Measurements from ENCODE around the gene SNAP91. TPM values are rescaled to one million over a fixed set of nuclear protein-coding genes. Genes with fewer than 3 reads are reported as not detected.

SNAP91 gene
- total and polyA plus RNA-seq, 5 donors from 2014 or later, result not detected

GRCh38 chr6:83536647-83537589, 172.0 kb downstream of the SNAP91 start:
- H3K27ac Mint-ChIP-seq, result no peak overlapping the region
- H3K9me3 Mint-ChIP-seq, result peaks cover 0 to 3% (median 0%) of the 10 kb centered on the region in 7 donors
- H3K36me3 ChIP-seq (ENCODE audit: control insufficient read depth, insufficient read depth, low read length), result no peaks in the 10 kb centered on the region
- no peaks in the 10 kb centered on the region for H3K27me3 ChIP-seq (ENCODE audit: control insufficient read depth, insufficient read depth, low read length)
- H3K27me3 Mint-ChIP-seq, result peaks cover 4% of the 10 kb centered on the region
- H3K27ac ChIP-seq (ENCODE audit: insufficient read depth, low read length, poor library complexity, severe bottlenecking), result no peak overlapping the region
- H3K4me1 Mint-ChIP-seq, result no peaks in the 10 kb centered on the region
- H3K36me3 Mint-ChIP-seq, result no peaks in the 10 kb centered on the region
- no peaks in the 10 kb centered on the region for H3K4me1 ChIP-seq (ENCODE audit: control insufficient read depth, insufficient read depth, low read length, poor library complexity, severe bottlenecking)
- H3K4me3 ChIP-seq (ENCODE audit: low read depth, low read length), result no peak overlapping the region
- DNase-seq (no peak), ATAC-seq (ENCODE audit: low read depth in 2 of 2) (no peak)
- H3K9me3 ChIP-seq (ENCODE audit: control insufficient read depth in 2 of 2, low read length in 2 of 2), result no peaks in the 10 kb centered on the region
- no peak overlapping the region for H3K4me3 Mint-ChIP-seq

- Histone ChIP-seq H3K4me1 (ENCODE audit: control insufficient read depth, insufficient read depth, low read length, poor library complexity, severe bottlenecking) (no peaks in the 10 kb centered on the region), H3K27ac (ENCODE audit: insufficient read depth, low read length, poor library complexity, severe bottlenecking) (no peak overlapping the region), H3K36me3 (ENCODE audit: control insufficient read depth, insufficient read depth, low read length) (no peaks in the 10 kb centered on the region), H3K27me3 (ENCODE audit: control insufficient read depth, insufficient read depth, low read length) (no peaks in the 10 kb centered on the region), H3K9me3 (ENCODE audit: control insufficient read depth in 2 of 2, low read length in 2 of 2) (no peaks in the 10 kb centered on the region), H3K4me3 (ENCODE audit: low read depth, low read length) (no peak overlapping the region)
- H3K36me3 Mint-ChIP-seq, result no peaks in the 10 kb centered on the region
- DNase-seq, result peak in 1 of 3 donors; percentile 59
- H3K4me3 Mint-ChIP-seq, result no peak overlapping the region
- peaks cover 4% of the 10 kb centered on the region for H3K27me3 Mint-ChIP-seq
- peaks cover 0 to 2% (median 0%) of the 10 kb centered on the region in 7 donors for H3K9me3 Mint-ChIP-seq
- no peaks in the 10 kb centered on the region for H3K4me1 Mint-ChIP-seq
- no peak overlapping the region for H3K27ac Mint-ChIP-seq
- no peak for ATAC-seq (ENCODE audit: low read depth in 2 of 2)
These were observed 172.8 kb downstream of the SNAP91 start for GRCh38 chr6:83536034-83536646.

GRCh38 chr6:83518816-83519480, 190.0 kb downstream of the SNAP91 start:
- peaks cover 12% of the 10 kb centered on the region for H3K27me3 Mint-ChIP-seq

GRCh38 chr6:83517500-83517899, 191.4 kb downstream of the SNAP91 start:
- Mint-ChIP-seq H3K36me3 (no peaks in the 10 kb centered on the region), H3K9me3 (no peaks in the 10 kb centered on the region), H3K27ac (no peak overlapping the region), H3K27me3 (peaks cover 22% of the 10 kb centered on the region), H3K4me3 (no peak overlapping the region), H3K4me1 (no peaks in the 10 kb centered on the region)
- ATAC-seq (ENCODE audit: low read depth in 2 of 2) (no peak), DNase-seq (no peak)
- H3K9me3 ChIP-seq (ENCODE audit: control insufficient read depth in 2 of 2, low read length in 2 of 2), result no peaks in the 10 kb centered on the region
- no peak overlapping the region for H3K4me3 ChIP-seq (ENCODE audit: low read depth, low read length)
- no peak overlapping the region for H3K27ac ChIP-seq (ENCODE audit: insufficient read depth, low read length, poor library complexity, severe bottlenecking)
- no peaks in the 10 kb centered on the region for H3K4me1 ChIP-seq (ENCODE audit: control insufficient read depth, insufficient read depth, low read length, poor library complexity, severe bottlenecking)
- peaks cover 11% of the 10 kb centered on the region for H3K27me3 ChIP-seq (ENCODE audit: control insufficient read depth, insufficient read depth, low read length)
- no peaks in the 10 kb centered on the region for H3K36me3 ChIP-seq (ENCODE audit: control insufficient read depth, insufficient read depth, low read length)

More at GRCh38 chr6:83518816-83519480, 190.0 kb downstream of the SNAP91 start:
- Mint-ChIP-seq H3K9me3 (peaks cover 0 to 2% (median 0%) of the 10 kb centered on the region in 7 donors), H3K36me3 (no peaks in the 10 kb centered on the region), H3K4me1 (no peaks in the 10 kb centered on the region), H3K4me3 (no peak overlapping the region), H3K27ac (no peak overlapping the region)
- DNase-seq (no peak), ATAC-seq (ENCODE audit: low read depth in 2 of 2) (no peak)
- Histone ChIP-seq H3K4me3 (ENCODE audit: low read depth, low read length) (no peak overlapping the region), H3K27me3 (ENCODE audit: control insufficient read depth, insufficient read depth, low read length) (peaks cover 3% of the 10 kb centered on the region), H3K36me3 (ENCODE audit: control insufficient read depth, insufficient read depth, low read length) (no peaks in the 10 kb centered on the region), H3K4me1 (ENCODE audit: control insufficient read depth, insufficient read depth, low read length, poor library complexity, severe bottlenecking) (no peaks in the 10 kb centered on the region), H3K27ac (ENCODE audit: insufficient read depth, low read length, poor library complexity, severe bottlenecking) (no peak overlapping the region), H3K9me3 (ENCODE audit: control insufficient read depth in 2 of 2, low read length in 2 of 2) (no peaks in the 10 kb centered on the region)

GRCh38 chr6:83514866-83515466, 193.9 kb downstream of the SNAP91 start:
- Mint-ChIP-seq H3K27me3 (peaks cover 42% of the 10 kb centered on the region), H3K27ac (no peak overlapping the region), H3K36me3 (no peaks in the 10 kb centered on the region), H3K4me1 (peaks cover 0 to 7% (median 0%) of the 10 kb centered on the region in 4 donors), H3K4me3 (no peak overlapping the region), H3K9me3 (no peaks in the 10 kb centered on the region)
- H3K36me3 ChIP-seq (ENCODE audit: control insufficient read depth, insufficient read depth, low read length), result no peaks in the 10 kb centered on the region
- no peak overlapping the region for H3K27ac ChIP-seq (ENCODE audit: insufficient read depth, low read length, poor library complexity, severe bottlenecking)
- H3K27me3 ChIP-seq (ENCODE audit: control insufficient read depth, insufficient read depth, low read length), result peaks cover 13% of the 10 kb centered on the region
- no peak overlapping the region for H3K4me3 ChIP-seq (ENCODE audit: low read depth, low read length)
- ATAC-seq (ENCODE audit: low read depth in 2 of 2) (no peak), DNase-seq (peak in 2 of 3 donors; percentile 16 to 55)
- no peaks in the 10 kb centered on the region for H3K9me3 ChIP-seq (ENCODE audit: control insufficient read depth in 2 of 2, low read length in 2 of 2)
- H3K4me1 ChIP-seq (ENCODE audit: control insufficient read depth, insufficient read depth, low read length, poor library complexity, severe bottlenecking), result no peaks in the 10 kb centered on the region

GRCh38 chr6:83514466-83514865, 194.4 kb downstream of the SNAP91 start:
- H3K4me1 ChIP-seq (ENCODE audit: control insufficient read depth, insufficient read depth, low read length, poor library complexity, severe bottlenecking), result no peaks in the 10 kb centered on the region
- H3K4me1 Mint-ChIP-seq, result peaks cover 0 to 7% (median 0%) of the 10 kb centered on the region in 4 donors
- H3K27ac Mint-ChIP-seq, result no peak overlapping the region
- H3K27me3 ChIP-seq (ENCODE audit: control insufficient read depth, insufficient read depth, low read length), result peaks cover 13% of the 10 kb centered on the region
- peaks cover 44% of the 10 kb centered on the region for H3K27me3 Mint-ChIP-seq
- ATAC-seq (ENCODE audit: low read depth in 2 of 2), result no peak
- no peak overlapping the region for H3K4me3 ChIP-seq (ENCODE audit: low read depth, low read length)
- DNase-seq, result no peak
- H3K27ac ChIP-seq (ENCODE audit: insufficient read depth, low read length, poor library complexity, severe bottlenecking), result no peak overlapping the region
- no peaks in the 10 kb centered on the region for H3K36me3 Mint-ChIP-seq
- H3K36me3 ChIP-seq (ENCODE audit: control insufficient read depth, insufficient read depth, low read length), result no peaks in the 10 kb centered on the region
- no peak overlapping the region for H3K4me3 Mint-ChIP-seq
- no peaks in the 10 kb centered on the region for H3K9me3 Mint-ChIP-seq
- H3K9me3 ChIP-seq (ENCODE audit: control insufficient read depth in 2 of 2, low read length in 2 of 2), result no peaks in the 10 kb centered on the region

- H3K4me3 Mint-ChIP-seq, result peak within 1 kb of the TSS in 1 of 4 donors; percentile 28
- H3K27me3 Mint-ChIP-seq, result peaks cover 44% of the 10 kb centered on the region
These were observed 196.8 kb downstream of the SNAP91 start, which contains the start of gene PRSS35 for GRCh38 chr6:83511901-83512681. PRSS35 (plus strand) TSS chr6:83512534; CDS start chr6:83523442, 10,908 bp downstream.

More at GRCh38 chr6:83511901-83512681, 196.8 kb downstream of the SNAP91 start, which contains the start of gene PRSS35:
- H3K4me1 ChIP-seq (ENCODE audit: control insufficient read depth, insufficient read depth, low read length, poor library complexity, severe bottlenecking), result no peaks in the 10 kb centered on the region
- H3K27me3 ChIP-seq (ENCODE audit: control insufficient read depth, insufficient read depth, low read length), result peaks cover 13% of the 10 kb centered on the region
- Mint-ChIP-seq H3K4me1 (peaks cover 0 to 7% (median 0%) of the 10 kb centered on the region in 4 donors), H3K36me3 (no peaks in the 10 kb centered on the region), H3K9me3 (no peaks in the 10 kb centered on the region), H3K27ac (no peak within 1 kb of the TSS)
- no peak within 1 kb of the TSS for H3K4me3 ChIP-seq (ENCODE audit: low read depth, low read length)
- H3K9me3 ChIP-seq (ENCODE audit: control insufficient read depth in 2 of 2, low read length in 2 of 2), result no peaks in the 10 kb centered on the region
- ATAC-seq (ENCODE audit: low read depth in 2 of 2) (no peak), DNase-seq (no peak)
- H3K36me3 ChIP-seq (ENCODE audit: control insufficient read depth, insufficient read depth, low read length), result no peaks in the 10 kb centered on the region
- no peak within 1 kb of the TSS for H3K27ac ChIP-seq (ENCODE audit: insufficient read depth, low read length, poor library complexity, severe bottlenecking)

Measured in CD4-positive, CD25-positive, alpha-beta regulatory T cell (primary cell).